Myocyte (in vitro differentiated cells): ENCODE measurements around the gene POMT1. TPM values are rescaled to one million over a fixed set of nuclear protein-coding genes. Genes with fewer than 3 reads are reported as not detected.
"Not testable (repeated sequence)": the region's sequence is repeated elsewhere in the genome, so short reads cannot be mapped to it uniquely, and the experiment has no call there.

ENCODE experiments used
- DNase-seq: peaks from one replicate; pipeline ENCODE4 v3.0.0-alpha.2; 2012; ENCODE audit warnings: low read depth
- total RNA-seq: library from RNA; depleted of rRNA; stranded (reverse); fragments of >200 nt; gene quantifications from 2 replicates; pipeline ENCODE4 v1.2.3, GENCODE V29; 2014

POMT1 gene
- total RNA-seq, 1 donor from 2014 or later: 39.0 TPM

GRCh38 chr9:131495785-131496184, 6.9 kb upstream of the POMT1 start:
- no peak for DNase-seq

GRCh38 chr9:131496844-131497405, 5.8 kb upstream of the POMT1 start:
- DNase-seq: no peak

- no peak for DNase-seq
Measured at GRCh38 chr9:131499254-131499767, 3.4 kb upstream of the POMT1 start.

GRCh38 chr9:131500377-131500776, 2.3 kb upstream of the POMT1 start:
- no peak for DNase-seq

GRCh38 chr9:131500939-131501541, 1.7 kb upstream of the POMT1 start:
- peak; percentile 65 for DNase-seq

GRCh38 chr9:131503626-131504465, 1.1 kb downstream of the POMT1 start:
- DNase-seq: peak; percentile 52

GRCh38 chr9:131505012-131505411, 2.3 kb downstream of the POMT1 start:
- no peak for DNase-seq

GRCh38 chr9:131511416-131511815, 8.7 kb downstream of the POMT1 start:
- DNase-seq: no peak

- no peak for DNase-seq
Measured at GRCh38 chr9:131511880-131512279, 9.2 kb downstream of the POMT1 start.

GRCh38 chr9:131513177-131513576, 10.5 kb downstream of the POMT1 start:
- no peak for DNase-seq

GRCh38 chr9:131515559-131516031, 12.9 kb downstream of the POMT1 start:
- not testable (repeated sequence) for DNase-seq

- no peak for DNase-seq
Measured at GRCh38 chr9:131516100-131516499, 13.4 kb downstream of the POMT1 start.

- DNase-seq: no peak
Measured at GRCh38 chr9:131516930-131517329, 14.2 kb downstream of the POMT1 start.

- DNase-seq: no peak
Measured at GRCh38 chr9:131517761-131518190, 15.1 kb downstream of the POMT1 start.

GRCh38 chr9:131518553-131518952, 15.8 kb downstream of the POMT1 start:
- no peak for DNase-seq

- no peak for DNase-seq
Measured at GRCh38 chr9:131520503-131520902, 17.8 kb downstream of the POMT1 start.

GRCh38 chr9:131521203-131521602, 18.5 kb downstream of the POMT1 start:
- no peak for DNase-seq

- DNase-seq: no peak
Measured at GRCh38 chr9:131521822-131522221, 19.1 kb downstream of the POMT1 start.

GRCh38 chr9:131522257-131523085, 19.8 kb downstream of the POMT1 start:
- DNase-seq: no peak

- DNase-seq: no peak
Measured at GRCh38 chr9:131523086-131523388, 20.3 kb downstream of the POMT1 start.
